ES-I3 (cell line): ENCODE data around the gene PDCD4.

Experiments used
- H3K36me3 ChIP-seq: 2 replicates; pipeline ENCODE4 v1.6.1; 2013; ENCODE audit warnings: mild to moderate bottlenecking, low read length, control low read depth, moderate library complexity; ENCODE audit not compliant: insufficient read depth
- H3K4me1 ChIP-seq: 2 replicates; pipeline ENCODE4 v1.6.1; 2013; ENCODE audit warnings: mild to moderate bottlenecking, control low read depth, low read length; ENCODE audit not compliant: insufficient read depth
- H3K9ac ChIP-seq: 2 replicates; pipeline ENCODE4 v1.6.1; 2013; ENCODE audit warnings: low read depth, mild to moderate bottlenecking, low read length, moderate library complexity
- H3K9me3 ChIP-seq: 2 replicates; pipeline ENCODE4 v1.6.1; 2013; ENCODE audit warnings: mild to moderate bottlenecking, low read length, moderate library complexity; ENCODE audit not compliant: control insufficient read depth, insufficient read depth

Gene PDCD4

DNA sequence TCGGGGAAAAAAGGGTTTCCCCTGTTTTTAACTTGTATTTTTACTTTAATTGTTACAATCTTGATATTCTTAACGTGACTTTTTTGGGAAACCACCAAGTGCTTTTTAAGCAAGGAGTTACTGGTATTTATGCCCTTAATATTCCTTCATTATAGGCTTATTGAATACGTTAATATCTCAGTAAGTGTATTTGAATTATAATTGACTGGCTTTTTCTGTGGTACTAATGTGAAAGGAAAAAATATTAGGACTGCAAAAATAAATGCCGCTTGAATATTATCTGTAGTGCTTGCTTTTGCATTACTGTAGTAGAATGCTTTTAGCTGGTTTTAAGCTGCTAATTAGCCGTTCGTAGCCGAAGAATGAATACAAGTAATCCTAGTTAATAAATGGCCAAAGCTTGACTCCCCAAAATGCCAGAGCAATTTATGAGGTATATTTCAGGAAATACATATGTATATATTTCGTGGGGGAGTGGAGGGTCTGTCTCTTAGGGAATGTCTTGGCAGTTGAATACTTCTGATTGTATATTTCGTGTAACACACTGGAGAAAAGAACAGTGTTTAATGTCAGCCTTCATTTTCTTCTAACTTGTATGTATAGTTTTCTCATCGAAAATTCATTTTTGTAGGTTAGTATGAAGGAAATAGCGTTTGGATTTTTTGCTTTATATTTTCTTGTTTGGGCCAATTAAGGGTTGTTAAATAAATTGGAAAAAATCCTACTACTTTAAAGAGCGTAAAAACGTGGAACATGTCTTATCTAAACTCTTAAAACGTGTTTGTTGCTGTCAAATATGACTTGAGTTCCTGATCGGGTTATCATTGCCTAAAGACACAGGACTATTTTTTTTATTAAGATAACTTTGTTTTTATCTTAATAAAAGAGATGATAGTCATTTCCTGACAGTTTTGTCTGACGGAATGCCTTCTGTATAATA is 1.5 kb downstream of the PDCD4 start:
- Histone ChIP-seq H3K9me3 (no peaks in the 10 kb centered on the region), H3K4me1 (peaks cover 10% of the 10 kb centered on the region), H3K9ac (peak overlapping the region; percentile 85), H3K36me3 (no peaks in the 10 kb centered on the region)

DNA sequence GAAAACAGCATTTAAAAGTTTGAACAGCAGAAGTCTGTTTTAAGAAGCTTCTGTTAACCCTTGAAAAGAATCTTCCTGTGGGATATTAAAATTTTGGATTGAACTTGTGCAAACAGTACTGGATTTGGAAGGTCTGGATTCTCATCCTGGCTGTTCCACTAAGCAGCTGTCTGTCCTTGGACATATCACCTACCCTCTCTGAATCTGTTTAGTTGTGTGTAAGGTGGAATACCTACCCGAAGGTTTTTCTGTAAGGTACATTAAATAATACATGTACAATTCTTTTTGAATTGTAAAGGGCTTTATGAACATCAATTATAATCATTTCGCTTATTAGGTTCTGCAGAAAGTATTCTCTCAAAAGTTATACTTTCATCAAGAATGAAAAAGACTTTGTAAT is 2.2 kb downstream of the PDCD4 start:
- peaks cover 10% of the 10 kb centered on the region for H3K4me1 ChIP-seq
- no peaks in the 10 kb centered on the region for H3K9me3 ChIP-seq
- no peak overlapping the region for H3K9ac ChIP-seq
- H3K36me3 ChIP-seq = no peaks in the 10 kb centered on the region

DNA sequence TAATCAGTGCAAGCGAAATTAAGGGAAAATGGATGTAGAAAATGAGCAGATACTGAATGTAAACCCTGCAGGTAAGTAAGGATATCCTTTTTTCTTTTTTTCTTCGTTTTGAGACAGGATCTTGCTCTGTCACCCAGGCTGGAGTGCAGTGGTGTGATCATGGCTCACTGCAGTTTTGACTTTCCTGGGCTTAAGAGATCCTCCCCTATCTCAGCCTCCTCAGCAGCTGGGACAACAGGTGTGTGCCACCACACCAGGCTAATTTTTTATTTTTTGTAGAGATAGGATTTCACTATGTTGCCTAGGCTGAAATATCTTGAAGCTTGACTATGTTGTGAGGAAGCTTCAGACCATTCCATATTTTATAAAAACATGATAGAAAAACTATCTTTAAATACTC is 4.3 kb downstream of the PDCD4 start:
- Histone ChIP-seq H3K4me1 (peaks cover 4% of the 10 kb centered on the region), H3K9me3 (no peaks in the 10 kb centered on the region), H3K9ac (no peak overlapping the region), H3K36me3 (no peaks in the 10 kb centered on the region)

DNA sequence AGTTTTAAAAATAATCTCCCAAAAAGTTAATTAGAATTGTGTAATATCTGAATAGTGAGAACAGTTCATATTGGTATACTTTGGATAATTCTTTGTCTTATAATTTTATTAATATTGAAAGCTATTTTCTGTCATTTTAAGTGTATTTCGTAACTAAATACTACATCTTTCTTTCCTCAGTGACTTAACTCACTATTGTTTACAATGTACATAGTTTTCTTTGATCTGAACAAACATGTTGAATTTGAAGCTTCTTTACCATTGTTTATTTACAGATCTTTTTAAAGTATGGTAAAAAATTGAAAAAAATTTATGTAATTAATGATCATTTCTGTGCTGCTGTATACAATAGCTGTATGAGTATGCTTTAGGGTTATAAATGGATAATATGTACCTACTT is 5.1 kb downstream of the PDCD4 start:
- Histone ChIP-seq H3K9me3 (no peaks in the 10 kb centered on the region), H3K4me1 (no peaks in the 10 kb centered on the region), H3K9ac (no peak overlapping the region), H3K36me3 (no peaks in the 10 kb centered on the region)

DNA sequence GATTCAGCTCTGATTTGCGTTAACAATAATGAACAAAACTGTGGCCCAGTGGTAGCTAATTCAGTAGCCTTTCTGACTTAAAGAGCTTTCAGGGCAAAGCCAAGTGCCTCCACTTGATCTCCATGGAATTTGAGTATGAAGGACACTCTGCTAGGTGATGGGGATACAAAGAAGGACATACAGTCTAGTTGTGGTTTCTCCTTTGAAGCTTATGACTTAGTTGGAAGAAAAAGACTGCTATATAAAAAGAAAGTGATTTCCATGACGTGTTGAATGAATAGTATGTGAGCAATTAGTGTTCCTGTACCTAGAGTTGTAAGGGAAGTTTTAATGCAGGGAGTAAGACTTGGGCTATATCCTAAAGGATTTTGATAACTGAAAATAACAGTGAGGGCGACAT is 8.3 kb downstream of the PDCD4 start:
- Histone ChIP-seq H3K4me1 (no peaks in the 10 kb centered on the region), H3K36me3 (no peaks in the 10 kb centered on the region), H3K9ac (no peak overlapping the region), H3K9me3 (no peaks in the 10 kb centered on the region)

DNA sequence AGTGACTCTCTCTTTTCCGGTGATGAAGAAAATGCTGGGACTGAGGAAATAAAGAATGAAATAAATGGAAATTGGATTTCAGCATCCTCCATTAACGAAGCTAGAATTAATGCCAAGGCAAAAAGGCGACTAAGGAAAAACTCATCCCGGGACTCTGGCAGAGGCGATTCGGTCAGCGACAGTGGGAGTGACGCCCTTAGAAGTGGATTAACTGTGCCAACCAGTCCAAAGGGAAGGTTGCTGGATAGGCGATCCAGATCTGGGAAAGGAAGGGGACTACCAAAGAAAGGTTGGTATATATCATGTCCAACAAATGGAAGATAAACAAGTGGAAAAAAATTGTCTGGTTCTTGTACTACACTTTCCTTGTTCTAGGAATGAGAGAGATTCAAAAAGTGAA is 9.5 kb downstream of the PDCD4 start:
- Histone ChIP-seq H3K9ac (no peak overlapping the region), H3K4me1 (no peaks in the 10 kb centered on the region), H3K9me3 (no peaks in the 10 kb centered on the region), H3K36me3 (no peaks in the 10 kb centered on the region)

DNA sequence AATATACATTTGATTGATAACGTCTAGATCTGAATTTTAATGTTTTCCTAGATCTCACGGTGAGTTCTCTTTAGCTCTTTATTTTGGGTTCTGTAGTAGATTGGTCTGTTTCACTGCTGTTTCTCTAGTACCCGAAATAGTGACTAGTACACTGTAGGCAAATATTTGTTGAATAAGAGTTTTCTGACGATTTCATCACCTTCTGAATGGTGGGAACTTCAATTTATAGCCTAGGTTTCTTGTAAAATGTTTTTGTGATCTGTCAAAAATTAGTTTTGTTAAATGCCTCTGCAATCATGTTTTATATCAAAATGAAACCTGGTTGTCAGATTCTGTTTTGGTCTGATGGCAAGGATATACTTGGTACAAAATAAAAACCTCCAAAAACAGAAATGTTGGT is 10.2 kb downstream of the PDCD4 start:
- Histone ChIP-seq H3K9me3 (no peaks in the 10 kb centered on the region), H3K36me3 (no peaks in the 10 kb centered on the region), H3K4me1 (no peaks in the 10 kb centered on the region), H3K9ac (no peak overlapping the region)

DNA sequence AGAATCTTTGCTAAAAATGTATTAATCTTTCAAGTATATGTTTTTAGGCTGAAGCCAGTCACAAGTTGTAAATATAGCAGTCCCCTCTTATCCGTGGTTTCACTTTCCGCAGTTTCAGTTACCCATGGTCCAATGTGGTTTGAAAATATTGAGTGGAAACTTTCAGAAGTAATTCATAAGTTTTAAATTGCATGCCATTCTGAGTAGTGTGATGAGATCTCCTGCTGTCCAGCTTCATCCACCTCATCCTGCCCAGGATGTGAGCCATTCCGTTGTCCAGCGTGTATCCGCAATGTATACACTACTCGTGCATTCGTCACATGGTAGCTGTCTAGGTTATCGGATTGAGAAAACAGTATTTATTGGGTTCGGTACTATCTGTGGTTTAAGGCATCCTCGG is 12.2 kb downstream of the PDCD4 start:
- Histone ChIP-seq H3K4me1 (no peaks in the 10 kb centered on the region), H3K9me3 (no peaks in the 10 kb centered on the region), H3K36me3 (no peaks in the 10 kb centered on the region), H3K9ac (no peak overlapping the region)

DNA sequence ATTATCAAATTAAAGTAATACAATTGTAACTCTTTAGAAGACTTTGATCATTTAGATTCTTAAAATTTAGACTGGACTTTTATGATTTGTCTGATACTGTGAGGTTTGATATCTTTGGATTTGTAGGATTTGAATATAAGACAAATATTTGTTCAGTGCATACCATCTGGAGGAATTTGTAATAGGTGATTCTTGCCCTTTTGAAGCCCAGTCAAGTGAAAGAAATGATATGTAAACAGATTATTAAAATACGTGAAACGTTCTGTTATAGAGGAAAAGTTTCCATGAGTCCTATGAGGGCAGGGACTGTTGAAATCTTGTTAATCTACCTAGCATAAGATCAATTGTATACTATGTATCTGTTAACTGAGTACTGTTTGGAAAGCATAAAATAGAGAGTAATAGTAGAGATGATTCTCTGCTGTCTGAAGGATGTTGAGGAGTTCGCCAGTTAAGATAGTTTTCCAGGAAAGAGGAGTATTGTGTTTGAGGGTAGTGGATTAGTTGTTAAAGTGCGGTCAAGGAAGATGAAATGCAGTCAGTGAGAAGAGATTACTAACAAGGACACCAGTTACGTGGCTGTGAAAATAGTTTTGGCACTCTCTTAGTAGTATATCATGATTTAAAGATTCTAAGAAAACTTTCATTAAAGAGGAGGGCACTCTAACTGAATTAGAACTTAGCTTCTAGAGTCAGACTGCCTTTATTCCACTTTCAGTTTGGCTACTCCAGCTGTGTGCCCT is 14.4 kb downstream of the PDCD4 start:
- Histone ChIP-seq H3K9me3 (no peaks in the 10 kb centered on the region), H3K9ac (no peak overlapping the region), H3K36me3 (no peaks in the 10 kb centered on the region), H3K4me1 (no peaks in the 10 kb centered on the region)

DNA sequence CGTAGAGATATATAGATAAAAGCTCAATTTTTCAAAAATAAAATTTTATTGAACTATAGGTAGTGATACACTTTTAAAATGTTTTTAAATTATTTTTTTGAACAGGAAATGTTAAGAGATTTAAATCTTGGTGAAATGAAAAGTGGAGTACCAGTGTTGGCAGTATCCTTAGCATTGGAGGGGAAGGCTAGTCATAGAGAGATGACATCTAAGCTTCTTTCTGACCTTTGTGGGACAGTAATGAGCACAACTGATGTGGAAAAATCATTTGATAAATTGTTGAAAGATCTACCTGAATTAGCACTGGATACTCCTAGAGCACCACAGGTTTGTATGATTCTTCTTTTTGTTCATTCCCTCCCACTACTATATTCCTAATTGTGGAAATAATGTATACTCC is 15.8 kb downstream of the PDCD4 start:
- Histone ChIP-seq H3K9me3 (no peaks in the 10 kb centered on the region), H3K36me3 (no peaks in the 10 kb centered on the region), H3K9ac (no peak overlapping the region), H3K4me1 (no peaks in the 10 kb centered on the region)

DNA sequence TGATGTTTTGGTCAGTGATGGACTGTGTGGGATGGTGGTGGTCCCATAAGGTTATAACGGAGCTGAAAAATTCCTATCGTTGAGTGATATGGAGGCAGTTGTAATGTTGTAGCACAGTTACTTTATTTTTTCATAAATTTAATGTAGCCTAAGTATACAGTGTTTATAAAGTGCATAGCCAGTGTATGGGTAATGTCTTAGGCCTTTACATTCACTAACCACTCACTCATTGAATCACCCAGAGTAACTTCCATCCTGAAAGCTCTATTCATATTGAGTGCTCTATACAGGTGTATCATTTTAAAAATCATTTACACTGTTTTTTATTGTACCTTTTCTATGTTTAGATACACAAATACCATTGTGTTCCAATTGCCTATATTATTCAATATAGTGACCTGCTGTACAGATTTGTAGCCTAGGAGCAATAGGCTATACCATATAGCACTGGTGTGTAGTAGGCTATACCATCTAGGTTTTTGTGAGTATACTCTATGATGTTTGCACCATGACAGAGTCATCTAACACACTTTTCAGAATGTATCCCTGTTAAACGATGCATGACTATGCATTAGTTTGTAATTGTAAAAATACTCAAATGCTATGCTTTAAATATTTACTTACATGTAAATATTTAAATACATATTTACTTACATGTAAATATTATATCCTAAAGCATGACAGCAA is 21.0 kb downstream of the PDCD4 start:
- Histone ChIP-seq H3K9me3 (no peaks in the 10 kb centered on the region), H3K36me3 (0 out of 2 replicates have a peak, but pooled peaks cover 3% of the 10 kb centered on the region), H3K4me1 (no peaks in the 10 kb centered on the region)

DNA sequence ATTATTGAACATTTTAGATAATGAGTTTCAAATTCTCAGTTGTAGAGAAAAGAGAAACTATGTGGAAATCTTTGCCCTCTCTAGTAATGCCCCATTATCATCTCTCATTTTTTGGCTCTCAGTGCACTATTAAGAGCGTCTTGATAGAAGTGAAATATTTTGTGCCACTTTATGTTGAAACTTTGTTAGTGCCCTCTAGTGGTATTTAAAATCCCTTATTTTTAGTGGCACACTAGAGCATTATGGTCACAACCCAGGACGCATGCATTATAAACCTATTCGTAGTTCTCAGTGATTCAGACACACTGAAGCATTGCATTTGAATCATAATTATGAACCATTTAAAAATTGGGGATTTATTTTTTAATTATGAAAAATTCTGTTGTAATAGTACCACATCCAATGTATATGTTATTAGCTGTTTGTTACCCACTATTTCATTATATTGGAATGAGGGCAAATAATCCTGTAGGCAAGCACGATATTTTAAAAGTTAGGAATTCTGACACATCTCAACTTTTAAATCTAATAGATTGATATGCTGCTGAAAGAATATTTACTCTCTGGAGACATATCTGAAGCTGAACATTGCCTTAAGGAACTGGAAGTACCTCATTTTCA is 21.9 kb downstream of the PDCD4 start:
- H3K36me3 ChIP-seq = 0 out of 2 replicates have a peak, but pooled peaks cover 3% of the 10 kb centered on the region
- no peaks in the 10 kb centered on the region for H3K4me1 ChIP-seq

More for the DNA sequence above, 21.0 kb downstream of the PDCD4 start:
- no peak overlapping the region for H3K9ac ChIP-seq

DNA sequence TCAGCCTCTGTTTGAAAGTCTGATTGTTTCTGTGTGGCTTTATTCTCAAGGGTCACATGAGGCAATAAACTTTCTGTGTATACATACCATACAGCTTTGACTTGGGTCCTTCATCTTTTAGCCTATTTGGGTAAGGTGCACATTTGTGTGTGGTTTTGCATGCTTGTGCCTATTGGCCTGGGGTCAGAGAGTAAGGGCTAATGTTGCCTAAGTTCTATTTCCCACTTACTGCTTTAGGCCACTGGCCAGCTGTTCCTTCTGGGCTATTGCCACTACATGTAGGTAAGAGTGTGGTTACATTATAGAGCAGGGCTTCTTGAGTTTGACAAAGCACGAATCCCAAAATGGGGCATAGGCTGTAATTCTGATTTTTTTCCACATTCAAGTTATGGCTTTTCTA is 25.5 kb downstream of the PDCD4 start:
- H3K36me3 ChIP-seq = 0 out of 2 replicates have a peak, but pooled peaks cover 3% of the 10 kb centered on the region
- H3K4me1 ChIP-seq = no peaks in the 10 kb centered on the region

More for the DNA sequence above, 21.9 kb downstream of the PDCD4 start:
- Histone ChIP-seq H3K9ac (no peak overlapping the region), H3K9me3 (no peaks in the 10 kb centered on the region)

DNA sequence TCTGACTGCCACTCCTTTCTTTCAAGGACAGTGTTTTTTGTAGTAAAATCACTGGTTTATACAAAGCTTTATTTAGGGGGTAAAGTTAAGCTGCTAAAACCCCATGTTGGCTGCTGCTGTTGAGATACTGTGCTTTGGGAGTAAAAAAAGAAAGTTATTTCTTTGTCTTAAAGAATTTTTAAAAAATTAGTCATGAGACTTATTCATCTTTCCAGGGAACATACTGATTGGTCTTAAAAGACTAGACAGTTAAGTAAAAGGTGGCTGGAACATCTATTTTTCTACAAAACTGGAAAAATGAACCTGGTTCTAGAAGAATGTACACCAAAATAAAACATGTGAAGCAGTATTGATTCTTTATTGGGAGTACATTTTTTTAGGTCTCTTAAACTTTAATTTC is 26.7 kb downstream of the PDCD4 start:
- Histone ChIP-seq H3K9ac (no peak overlapping the region), H3K4me1 (0 out of 2 replicates have a peak, but pooled peaks cover 3% of the 10 kb centered on the region), H3K36me3 (0 out of 2 replicates have a peak, but pooled peaks cover 3% of the 10 kb centered on the region), H3K9me3 (no peaks in the 10 kb centered on the region)

More for the DNA sequence above, 25.5 kb downstream of the PDCD4 start:
- Histone ChIP-seq H3K9me3 (no peaks in the 10 kb centered on the region), H3K9ac (no peak overlapping the region)
